ENCODE results near the gene GNAL.

DNA sequence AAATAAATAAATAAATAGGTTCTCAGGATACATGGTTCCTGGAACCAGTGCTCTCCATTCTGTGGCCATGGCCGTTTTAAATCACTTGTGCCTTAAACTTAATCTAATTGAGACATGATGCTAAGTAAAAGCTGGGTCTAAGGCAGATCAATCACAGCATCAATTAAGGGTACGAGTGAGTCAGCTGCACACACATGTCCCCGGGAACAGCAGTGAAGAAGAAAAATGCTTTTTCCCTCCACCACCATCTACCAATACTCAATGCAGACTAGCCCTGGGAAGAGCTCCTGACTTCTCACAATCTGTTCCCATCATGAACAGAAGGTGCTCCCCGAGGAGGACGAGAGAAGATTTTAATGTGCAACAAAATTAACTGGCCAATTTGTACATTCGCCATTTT is 155.4 kb downstream of the GNAL start:
- TF ChIP-seq, protein P1, sequence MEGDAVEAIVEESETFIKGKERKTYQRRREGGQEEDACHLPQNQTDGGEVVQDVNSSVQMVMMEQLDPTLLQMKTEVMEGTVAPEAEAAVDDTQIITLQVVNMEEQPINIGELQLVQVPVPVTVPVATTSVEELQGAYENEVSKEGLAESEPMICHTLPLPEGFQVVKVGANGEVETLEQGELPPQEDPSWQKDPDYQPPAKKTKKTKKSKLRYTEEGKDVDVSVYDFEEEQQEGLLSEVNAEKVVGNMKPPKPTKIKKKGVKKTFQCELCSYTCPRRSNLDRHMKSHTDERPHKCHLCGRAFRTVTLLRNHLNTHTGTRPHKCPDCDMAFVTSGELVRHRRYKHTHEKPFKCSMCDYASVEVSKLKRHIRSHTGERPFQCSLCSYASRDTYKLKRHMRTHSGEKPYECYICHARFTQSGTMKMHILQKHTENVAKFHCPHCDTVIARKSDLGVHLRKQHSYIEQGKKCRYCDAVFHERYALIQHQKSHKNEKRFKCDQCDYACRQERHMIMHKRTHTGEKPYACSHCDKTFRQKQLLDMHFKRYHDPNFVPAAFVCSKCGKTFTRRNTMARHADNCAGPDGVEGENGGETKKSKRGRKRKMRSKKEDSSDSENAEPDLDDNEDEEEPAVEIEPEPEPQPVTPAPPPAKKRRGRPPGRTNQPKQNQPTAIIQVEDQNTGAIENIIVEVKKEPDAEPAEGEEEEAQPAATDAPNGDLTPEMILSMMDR (IDR thresholded peaks at IDR 0.05), result no peak
- TF ChIP-seq POLR2A (IDR thresholded peaks at IDR 0.05), result no peak

All from testis (tissue), 2 donors.